GM12801 (cell line): Measurements from ENCODE around the gene ABL2.

ENCODE experiments used
- TF ChIP-seq, protein P1 (sequence below): IDR thresholded peaks from one replicate; pipeline ENCODE4 v1.5.1; 2011; ENCODE audit warnings: control low read depth; ENCODE audit not compliant: insufficient read length; ENCODE audit errors: extremely low read depth

Gene ABL2

DNA sequence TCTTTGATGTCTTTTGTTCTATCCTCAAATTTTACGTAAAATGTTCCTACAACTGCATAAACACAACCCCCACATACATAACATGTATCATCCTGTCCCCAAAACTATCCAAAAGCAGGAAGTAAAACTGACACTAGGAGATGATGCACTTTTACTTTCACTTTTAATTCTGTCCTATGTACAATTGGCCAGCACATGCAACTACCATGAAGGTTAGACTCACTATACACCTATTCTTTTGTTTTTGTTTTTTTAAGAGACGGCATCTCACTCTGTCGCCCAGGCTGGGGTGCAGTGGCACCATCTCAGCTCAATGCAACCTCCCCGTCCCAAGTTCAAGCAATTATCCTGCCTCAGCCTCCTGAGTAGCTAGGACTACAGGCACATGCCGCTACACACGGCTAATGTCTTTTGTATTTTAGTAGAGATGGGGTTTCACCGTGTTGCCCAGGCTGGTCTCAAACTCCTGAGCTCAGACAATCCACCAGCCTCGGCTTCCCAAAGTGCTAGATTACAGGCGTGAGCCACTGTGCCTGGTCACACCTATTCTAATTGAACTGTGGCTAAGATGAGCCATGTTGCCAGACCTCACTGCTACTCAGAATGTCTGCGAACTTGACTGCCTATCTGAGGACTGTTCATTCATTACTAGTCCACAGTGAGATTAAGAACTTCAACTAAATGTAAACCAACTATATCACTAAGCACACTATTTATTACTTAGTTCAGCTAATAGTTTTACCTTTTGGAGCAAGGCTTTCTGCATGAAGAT lies 99.6 kb downstream of the ABL2 start:
- TF ChIP-seq, protein P1, sequence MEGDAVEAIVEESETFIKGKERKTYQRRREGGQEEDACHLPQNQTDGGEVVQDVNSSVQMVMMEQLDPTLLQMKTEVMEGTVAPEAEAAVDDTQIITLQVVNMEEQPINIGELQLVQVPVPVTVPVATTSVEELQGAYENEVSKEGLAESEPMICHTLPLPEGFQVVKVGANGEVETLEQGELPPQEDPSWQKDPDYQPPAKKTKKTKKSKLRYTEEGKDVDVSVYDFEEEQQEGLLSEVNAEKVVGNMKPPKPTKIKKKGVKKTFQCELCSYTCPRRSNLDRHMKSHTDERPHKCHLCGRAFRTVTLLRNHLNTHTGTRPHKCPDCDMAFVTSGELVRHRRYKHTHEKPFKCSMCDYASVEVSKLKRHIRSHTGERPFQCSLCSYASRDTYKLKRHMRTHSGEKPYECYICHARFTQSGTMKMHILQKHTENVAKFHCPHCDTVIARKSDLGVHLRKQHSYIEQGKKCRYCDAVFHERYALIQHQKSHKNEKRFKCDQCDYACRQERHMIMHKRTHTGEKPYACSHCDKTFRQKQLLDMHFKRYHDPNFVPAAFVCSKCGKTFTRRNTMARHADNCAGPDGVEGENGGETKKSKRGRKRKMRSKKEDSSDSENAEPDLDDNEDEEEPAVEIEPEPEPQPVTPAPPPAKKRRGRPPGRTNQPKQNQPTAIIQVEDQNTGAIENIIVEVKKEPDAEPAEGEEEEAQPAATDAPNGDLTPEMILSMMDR = no peak

DNA sequence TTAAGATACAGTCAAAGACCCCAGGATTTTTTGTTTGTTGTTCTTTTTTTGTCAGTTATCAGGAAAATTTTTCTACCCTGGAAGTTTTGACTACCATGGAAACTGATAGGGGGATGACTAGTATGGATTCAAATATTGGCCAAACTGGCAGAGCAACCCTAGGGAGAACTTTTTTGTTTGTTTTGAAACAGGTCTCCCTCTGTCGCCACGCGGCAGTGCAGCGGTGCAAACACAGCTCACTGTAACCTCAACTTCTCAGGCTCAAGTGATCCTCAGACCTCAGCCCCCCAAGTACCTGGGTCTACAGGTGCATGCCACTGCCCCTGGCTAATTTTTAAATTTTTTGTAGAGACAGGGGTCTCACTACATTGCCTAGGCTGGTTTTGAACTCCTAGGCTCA lies 101.0 kb downstream of the ABL2 start:
- TF ChIP-seq, protein P1 = no peak

DNA sequence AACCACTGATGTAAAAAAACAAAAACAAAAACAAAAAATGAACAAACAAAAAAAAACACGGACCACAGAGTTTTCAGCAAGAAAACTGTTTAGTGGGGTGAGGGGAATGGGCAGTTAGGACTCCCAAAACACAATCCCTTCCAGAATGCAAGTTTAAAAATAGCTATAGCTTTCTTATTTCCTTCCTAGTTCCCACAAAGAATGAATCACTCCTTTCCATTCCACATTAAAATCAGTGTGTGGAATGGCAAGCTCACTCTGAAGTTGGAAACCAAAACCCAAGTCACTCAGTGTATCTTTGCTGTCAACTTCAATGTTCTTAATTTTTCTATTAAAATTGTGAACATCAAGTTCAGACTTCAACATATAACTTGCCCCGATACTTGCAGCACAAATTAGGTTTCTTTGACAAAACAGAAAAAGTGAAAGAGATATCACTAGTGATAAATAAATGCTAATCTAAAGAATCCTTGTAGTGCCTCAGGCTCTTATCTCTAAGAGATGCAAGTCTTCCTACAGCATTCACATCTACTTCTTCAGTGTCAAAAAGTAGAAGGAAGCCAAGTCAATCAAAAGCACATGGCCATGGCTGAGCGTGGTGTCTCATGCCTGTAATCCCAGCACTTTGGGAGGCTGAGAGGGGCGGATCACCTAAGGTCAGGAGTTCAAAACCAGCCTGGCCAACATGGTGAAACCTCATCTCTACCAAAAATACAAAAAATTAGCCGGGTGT lies 102.1 kb downstream of the ABL2 start:
- TF ChIP-seq, protein P1 = no peak

DNA sequence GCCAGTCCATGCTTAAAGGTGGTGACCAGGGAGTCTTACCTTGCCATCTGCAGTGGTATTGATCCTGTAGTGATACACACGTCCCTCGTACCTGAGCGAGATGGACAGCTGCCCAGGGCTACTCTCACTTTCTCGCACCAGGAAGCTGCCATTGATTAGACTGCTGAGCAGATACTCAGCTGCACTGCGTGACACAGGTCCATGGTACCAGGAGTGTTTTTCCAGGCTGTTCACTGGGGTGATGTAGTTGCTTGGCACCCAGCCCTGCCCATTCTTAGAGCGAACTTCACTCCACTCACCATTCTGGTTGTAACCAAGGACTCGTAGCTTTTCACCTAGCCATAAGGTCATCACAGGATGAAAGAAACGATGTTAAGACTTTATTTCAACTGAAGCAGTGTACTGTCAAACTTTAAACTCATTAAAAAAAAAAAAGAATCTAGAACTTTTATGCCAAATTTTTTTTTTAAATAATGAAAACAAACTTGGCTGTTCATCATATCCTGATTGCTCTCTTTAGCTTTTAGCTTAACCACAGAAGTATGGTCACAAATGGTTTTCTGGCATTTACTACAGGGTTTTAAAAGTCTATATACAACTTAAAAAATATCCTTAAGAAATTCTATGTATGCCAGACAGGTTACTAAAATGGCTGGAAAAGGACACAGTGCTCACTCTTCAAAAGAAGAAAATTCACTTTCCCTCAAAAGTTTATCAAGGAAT lies 103.0 kb downstream of the ABL2 start:
- TF ChIP-seq, protein P1 = no peak

DNA sequence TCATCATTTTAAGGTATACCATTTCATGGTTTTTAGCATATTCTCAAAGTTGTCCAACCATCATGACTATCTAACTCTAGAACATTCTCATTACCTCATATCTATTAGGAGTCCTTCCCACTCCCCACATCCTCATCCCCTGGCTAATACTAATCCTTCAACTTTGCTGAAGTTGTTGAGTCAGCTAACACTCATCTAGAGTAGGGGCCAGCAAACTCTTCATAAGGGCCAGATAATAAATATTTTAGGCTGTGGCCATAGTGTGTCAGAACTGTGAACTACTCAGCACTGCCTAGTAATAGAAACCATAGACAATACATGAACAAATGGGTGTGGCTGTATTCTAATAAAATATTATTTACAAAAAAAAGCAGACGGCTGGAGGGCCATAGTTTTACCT lies 104.6 kb downstream of the ABL2 start:
- TF ChIP-seq, protein P1 = no peak

DNA sequence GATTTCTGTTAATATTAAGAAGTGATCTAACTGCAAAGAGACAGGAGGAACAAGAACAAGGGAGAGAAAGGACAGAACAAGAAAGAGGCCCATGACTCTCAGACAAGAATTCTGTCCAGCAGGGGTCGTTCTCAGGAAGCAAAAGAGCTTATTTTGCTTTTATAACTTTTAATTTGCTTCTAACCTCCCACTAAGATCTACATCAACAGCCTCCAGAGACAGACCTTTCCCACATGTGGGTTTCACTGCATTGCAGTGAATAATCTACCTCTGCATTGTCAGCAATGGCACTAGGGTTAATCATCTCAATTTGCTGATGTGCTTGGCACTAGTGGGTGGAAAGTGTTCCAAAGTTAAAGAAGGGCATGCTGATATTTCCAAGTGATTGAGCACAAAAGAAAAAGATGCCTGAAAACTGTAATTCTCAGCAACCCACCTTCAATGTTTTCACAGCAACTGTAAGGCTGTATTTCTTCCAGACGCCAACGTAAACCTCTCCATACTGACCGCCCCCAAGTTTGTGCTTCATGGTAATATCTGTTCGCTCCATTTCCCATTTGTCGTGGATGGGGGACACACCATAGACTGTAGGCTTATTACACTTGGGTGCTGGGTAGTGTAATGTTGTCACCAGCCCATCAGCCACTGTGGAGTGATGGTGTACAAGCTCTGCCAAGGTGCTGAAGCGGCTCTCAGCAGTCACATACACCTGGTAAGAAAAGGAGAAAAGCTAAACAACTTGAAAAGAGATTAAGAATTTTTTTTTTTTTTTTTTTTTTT lies 108.1 kb downstream of the ABL2 start:
- TF ChIP-seq, protein P1 = no peak

DNA sequence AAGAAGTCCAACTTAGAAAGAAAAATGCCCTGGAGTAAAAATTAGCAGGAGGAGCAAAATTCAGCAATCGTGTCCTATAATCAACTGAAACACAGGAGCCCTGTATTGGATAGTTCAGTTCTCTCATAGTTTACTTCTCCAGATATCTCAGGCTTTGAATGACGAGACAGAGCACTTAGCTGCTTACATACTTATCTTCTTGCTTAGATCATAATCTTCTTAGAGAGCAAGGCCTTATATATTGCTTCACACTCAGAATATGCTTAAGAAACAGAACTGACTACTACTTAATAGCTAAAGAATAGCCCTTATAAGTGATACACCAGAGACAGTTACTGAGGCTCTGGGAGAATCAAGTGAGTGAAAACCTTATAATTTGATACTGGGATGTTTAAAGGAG lies 108.7 kb downstream of the ABL2 start:
- TF ChIP-seq, protein P1 = no peak
